Measurements from ENCODE around the gene SMAP2.

SMAP2 gene

GRCh38 chr1:40449684-40450494 lies 76.4 kb downstream of the SMAP2 start, which contains the start of gene ZFP69B:
Gene ZFP69B, plus strand, starts transcription at chr1:40450476. Its CDS starts 486 bp downstream, at chr1:40450962.
- Histone ChIP-seq H3K27ac (peak within 1 kb of the TSS; percentile 81), H3K36me3 (ENCODE audit: insufficient read depth, low read length) (peaks cover 13% of the 10 kb centered on the region), H3K9ac (ENCODE audit: insufficient read length) (peak within 1 kb of the TSS; percentile 82), H3K9me3 (ENCODE audit: low read depth, low read length) (peaks cover 10% of the 10 kb centered on the region; the same call in 1 of the 2 replicates), H3K4me3 (peak within 1 kb of the TSS; percentile 87)
- DNase-seq (ENCODE audit: low read depth, low spot score), result peak; percentile 44
- TF ChIP-seq FOXP2 (optimal IDR thresholded peaks at IDR 0.05; ENCODE audit: control extremely low read depth, extremely low read length, insufficient read depth), result no peak
- peak; percentile 91 for TF ChIP-seq POLR2AphosphoS5 (IDR thresholded peaks at IDR 0.05; ENCODE audit: borderline replicate concordance, low read depth, low read length)

- TF ChIP-seq FOXP2 (optimal IDR thresholded peaks at IDR 0.05; ENCODE audit: control extremely low read depth, extremely low read length, insufficient read depth) (no peak), EZH2 (IDR thresholded peaks at IDR 0.05) (no peak), POLR2AphosphoS5 (IDR thresholded peaks at IDR 0.05; ENCODE audit: borderline replicate concordance, low read depth, low read length) (no peak)
- no peak for DNase-seq (ENCODE audit: low read depth, low spot score)
- Histone ChIP-seq H3K36me3 (ENCODE audit: insufficient read depth, low read length) (peaks cover 19% of the 10 kb centered on the region), H3K9ac (ENCODE audit: insufficient read length) (peak overlapping the region; percentile 82), H3K9me3 (ENCODE audit: low read depth, low read length) (peaks cover 13% of the 10 kb centered on the region; the same call in 1 of the 2 replicates), H3K4me3 (peak overlapping the region; percentile 87), H3K27ac (peak overlapping the region; percentile 81)
These were observed 77.1 kb downstream of the SMAP2 start for GRCh38 chr1:40450495-40451237.

- H3K4me3 ChIP-seq, result peak overlapping the region; percentile 87
- no peak overlapping the region for H3K9ac ChIP-seq (ENCODE audit: insufficient read length)
- no peak for TF ChIP-seq POLR2AphosphoS5 (IDR thresholded peaks at IDR 0.05; ENCODE audit: borderline replicate concordance, low read depth, low read length)
- no peak for TF ChIP-seq FOXP2 (optimal IDR thresholded peaks at IDR 0.05; ENCODE audit: control extremely low read depth, extremely low read length, insufficient read depth)
- TF ChIP-seq EZH2 (IDR thresholded peaks at IDR 0.05), result no peak
These were observed 77.7 kb downstream of the SMAP2 start for GRCh38 chr1:40451238-40451585.

GRCh38 chr1:40454873-40455272 lies 81.3 kb downstream of the SMAP2 start:
- Histone ChIP-seq H3K4me3 (no peak overlapping the region), H3K9me3 (ENCODE audit: low read depth, low read length) (peaks cover 39% of the 10 kb centered on the region), H3K27ac (no peak overlapping the region), H3K9ac (ENCODE audit: insufficient read length) (no peak overlapping the region), H3K36me3 (ENCODE audit: insufficient read depth, low read length) (peaks cover 59% of the 10 kb centered on the region)
- no peak for DNase-seq (ENCODE audit: low read depth, low spot score)
- no peak for TF ChIP-seq POLR2AphosphoS5 (IDR thresholded peaks at IDR 0.05; ENCODE audit: borderline replicate concordance, low read depth, low read length)

More at GRCh38 chr1:40451238-40451585, 77.7 kb downstream of the SMAP2 start:
- Histone ChIP-seq H3K9me3 (ENCODE audit: low read depth, low read length) (peaks cover 13% of the 10 kb centered on the region; the same call in 1 of the 2 replicates), H3K27ac (no peak overlapping the region), H3K36me3 (ENCODE audit: insufficient read depth, low read length) (peaks cover 23% of the 10 kb centered on the region)
- DNase-seq (ENCODE audit: low read depth, low spot score), result no peak

- no peak overlapping the region for H3K4me3 ChIP-seq
- H3K9me3 ChIP-seq (ENCODE audit: low read depth, low read length), result peaks cover 50% of the 10 kb centered on the region
- no peak for TF ChIP-seq EZH2 (IDR thresholded peaks at IDR 0.05)
- no peak for TF ChIP-seq FOXP2 (optimal IDR thresholded peaks at IDR 0.05; ENCODE audit: control extremely low read depth, extremely low read length, insufficient read depth)
- no peak for TF ChIP-seq POLR2AphosphoS5 (IDR thresholded peaks at IDR 0.05; ENCODE audit: borderline replicate concordance, low read depth, low read length)
- no peak for DNase-seq (ENCODE audit: low read depth, low spot score)
- H3K27ac ChIP-seq, result no peak overlapping the region
- H3K36me3 ChIP-seq (ENCODE audit: insufficient read depth, low read length), result peaks cover 51% of the 10 kb centered on the region
- no peak overlapping the region for H3K9ac ChIP-seq (ENCODE audit: insufficient read length)
These were observed 89.5 kb downstream of the SMAP2 start for GRCh38 chr1:40462956-40463590.

- DNase-seq (ENCODE audit: low read depth, low spot score), result no peak
- Histone ChIP-seq H3K27ac (no peak overlapping the region), H3K9ac (ENCODE audit: insufficient read length) (no peak overlapping the region), H3K36me3 (ENCODE audit: insufficient read depth, low read length) (peaks cover 5% of the 10 kb centered on the region; the same call in 1 of the 2 replicates), H3K4me3 (no peak overlapping the region), H3K9me3 (ENCODE audit: low read depth, low read length) (peaks cover 21% of the 10 kb centered on the region)
- TF ChIP-seq POLR2AphosphoS5 (IDR thresholded peaks at IDR 0.05; ENCODE audit: borderline replicate concordance, low read depth, low read length), result no peak
- no peak for TF ChIP-seq EZH2 (IDR thresholded peaks at IDR 0.05)
- TF ChIP-seq FOXP2 (optimal IDR thresholded peaks at IDR 0.05; ENCODE audit: control extremely low read depth, extremely low read length, insufficient read depth), result no peak
These were observed 95.8 kb downstream of the SMAP2 start for GRCh38 chr1:40469327-40469726.
